Endothelial cell of umbilical vein (primary cell): Measurements from ENCODE around the gene FHOD3. TPM values are rescaled to one million over a fixed set of nuclear protein-coding genes. Genes with fewer than 3 reads are reported as not detected.

Experiments used
- BruUV-seq: library from RNA; stranded (reverse); fragments of 400-500 nt; replicated peaks from 2 replicates; lab custom pipeline; 2021; lab: Mats Ljungman, UMichigan
- CTCF ChIA-PET: fragments of 300-600, 350-600 bp; sonication (Branson Sonifier 250); formaldehyde crosslinking; loops from one replicate; lab custom pipeline; 2021; ENCODE audit warnings: antibody characterized with exemption, inconsistent platforms; lab: Charles Lee
- POLR2A ChIA-PET: fragments of 300-600, 350-600 bp; sonication (Branson Sonifier 250); formaldehyde crosslinking; loops from one replicate; lab custom pipeline; 2021; ENCODE audit warnings: antibody characterized with exemption, inconsistent platforms; lab: Charles Lee
- DNase-seq: peaks from one replicate; pipeline ENCODE4 v3.0.0-alpha.2; 2011; ENCODE audit warnings: low read depth, low spot score
- FAIRE-seq: peaks from 2 replicates; lab custom pipeline; 2011; peaks lifted over from hg19 to GRCh38; lab: Jason Lieb, UNC
- H2AFZ ChIP-seq: 2 replicates; pipeline ENCODE4 v1.6.0; 2012; ENCODE audit warnings: low read depth, low read length, control low read depth, inconsistent platforms
- H3K27ac ChIP-seq: 2 replicates; pipeline ENCODE4 v1.5.1; 2011; ENCODE audit warnings: low read depth, mild to moderate bottlenecking, control low read depth, low read length, moderate library complexity; ENCODE audit not compliant: insufficient read depth
- H3K27me3 ChIP-seq, 2 experiments: 2 replicates each; pipeline versions ENCODE4 v1.6.0 to v1.6.1; 2011; ENCODE audit warnings: low read length in 2 of 2, mixed read lengths in 1 of 2; ENCODE audit not compliant: control insufficient read depth in 2 of 2, insufficient read depth in 2 of 2
- H3K36me3 ChIP-seq, 2 experiments: 2 replicates in 1 of 2; 3 replicates in 1 of 2; pipeline ENCODE4 v1.5.1; 2011; ENCODE audit warnings: low read length in 2 of 2, mild to moderate bottlenecking in 1 of 2, moderate library complexity in 1 of 2; ENCODE audit not compliant: control insufficient read depth in 2 of 2, insufficient read depth in 2 of 2; ENCODE audit errors: extremely low read depth in 1 of 2
- H3K4me1 ChIP-seq: 3 replicates; pipeline ENCODE4 v1.5.1; 2011; ENCODE audit warnings: mild to moderate bottlenecking, low read length; ENCODE audit not compliant: control insufficient read depth, insufficient read depth; ENCODE audit errors: extremely low read depth
- H3K4me2 ChIP-seq: 2 replicates; pipeline ENCODE4 v1.6.1; 2011; ENCODE audit warnings: low read length, control low read depth, mixed read lengths; ENCODE audit not compliant: insufficient read depth
- H3K4me3 ChIP-seq, 3 experiments: fragments of 200-600 bp in 1 of 3; sonication (generic), shearing (Covaris generic) in 1 of 3; replicated peaks in 1 of 3; 2 replicates each; pipeline ENCODE4 v1.5.1; 2011 to 2016; ENCODE audit warnings: control low read depth in 3 of 3, low read length in 3 of 3, mild to moderate bottlenecking in 2 of 3, inconsistent platforms in 1 of 3, low read depth in 1 of 3, moderate library complexity in 1 of 3; ENCODE audit not compliant: insufficient read depth in 1 of 3
- H3K79me2 ChIP-seq: 2 replicates; pipeline ENCODE4 v1.6.0; 2012; ENCODE audit warnings: low read length, inconsistent platforms; ENCODE audit not compliant: control insufficient read depth, insufficient read depth
- H3K9ac ChIP-seq: replicated peaks from 2 replicates; pipeline ENCODE3; 2011; ENCODE audit warnings: low read length, control low read depth; ENCODE audit not compliant: insufficient read depth; ENCODE audit errors: extremely low read depth
- H3K9me1 ChIP-seq: replicated peaks from 3 replicates; pipeline ENCODE4 v1.6.0; 2011; ENCODE audit warnings: mild to moderate bottlenecking, low read length; ENCODE audit not compliant: control insufficient read depth, insufficient read depth; ENCODE audit errors: extremely low read depth
- H3K9me3 ChIP-seq: replicated peaks from 2 replicates; pipeline ENCODE4 v1.5.1; 2012; ENCODE audit warnings: low read length, inconsistent platforms; ENCODE audit not compliant: control insufficient read depth, insufficient read depth
- H4K20me1 ChIP-seq: replicated peaks from 2 replicates; pipeline ENCODE3; 2011; ENCODE audit warnings: mild to moderate bottlenecking, low read length; ENCODE audit not compliant: control insufficient read depth, insufficient read depth; ENCODE audit errors: extremely low read depth
- EZH2 ChIP-seq: IDR thresholded peaks from 2 replicates; pipeline ENCODE4 v1.6.1; 2012; ENCODE audit warnings: borderline replicate concordance, low read depth, mild to moderate bottlenecking, moderate library complexity, low read length, inconsistent platforms; ENCODE audit not compliant: severe bottlenecking
- FOS ChIP-seq: IDR thresholded peaks from 2 replicates; pipeline ENCODE4 v1.6.1; 2011; ENCODE audit warnings: mild to moderate bottlenecking, low read length, moderate library complexity, borderline replicate concordance; ENCODE audit not compliant: insufficient read depth
- GATA2 ChIP-seq: IDR thresholded peaks from 2 replicates; pipeline ENCODE4 v1.7.0; 2011; ENCODE audit warnings: low read depth, mild to moderate bottlenecking, moderate library complexity, mixed read lengths, low read length; ENCODE audit not compliant: insufficient read length, insufficient read depth
- JUN ChIP-seq: IDR thresholded peaks from 2 replicates; pipeline ENCODE4 v1.6.1; 2011; ENCODE audit warnings: borderline replicate concordance, low read depth; ENCODE audit not compliant: insufficient read length, insufficient read depth
- MAX ChIP-seq: IDR thresholded peaks from 2 replicates; pipeline ENCODE4 v1.6.1; 2011; ENCODE audit not compliant: insufficient read depth, insufficient read length
- MYC ChIP-seq: IDR thresholded peaks from one replicate; pipeline ENCODE4 v1.6.1; 2011; ENCODE audit warnings: mild to moderate bottlenecking, low read depth, low read length
- POLR2A ChIP-seq: IDR thresholded peaks from 2 replicates; pipeline ENCODE4 v1.6.1; 2012; ENCODE audit warnings: low read depth, mild to moderate bottlenecking, control low read depth, low read length
- POLR2AphosphoS5 ChIP-seq: IDR thresholded peaks from 2 replicates; pipeline ENCODE4 v1.6.1; 2012; ENCODE audit warnings: low read depth, mild to moderate bottlenecking, control low read depth, low read length, moderate library complexity; ENCODE audit not compliant: insufficient read depth
- dilution Hi-C: fragments of 300-500 bp; cut with MboI; formaldehyde crosslinking; loops from one replicate; pipeline ENCODE4 v1.15.0; 2019; ENCODE audit warnings: low sequenced_read_pairs; ENCODE audit not compliant: extremely low pct_ligation_motif_present
- intact Hi-C: fragments of 100-400 bp; cut with micrococcal nuclease; formaldehyde crosslinking; loops from one replicate; pipeline ENCODE4 v1.10.0; 2022
- polyA plus RNA-seq, 4 experiments: library from polyadenylated mRNA; depleted of rRNA in 3 of 4; stranded (reverse) in 3 of 4; unstranded in 1 of 4; fragments of >200 nt; gene quantifications; 2 replicates each; pipeline versions ENCODE4 v1.2.1 to v1.2.3, GENCODE V29; 2011 to 2012; ENCODE audit warnings: missing spikeins in 1 of 4
- total RNA-seq: library from RNA; stranded (reverse); gene quantifications from 2 replicates; pipeline ENCODE4 v1.2.3, GENCODE V29; 2021
- TF ChIP-seq, protein P1 (sequence below), 2 donors: IDR thresholded peaks; 1 replicate in 1 of 2; 2 replicates in 1 of 2; pipeline ENCODE4 v1.5.1; 2011; ENCODE audit warnings: low read length in 2 of 2, mild to moderate bottlenecking in 2 of 2, moderate library complexity in 2 of 2, control low read depth in 1 of 2, inconsistent platforms in 1 of 2, low read depth in 1 of 2; ENCODE audit not compliant: insufficient read depth in 1 of 2; ENCODE audit errors: extremely low read depth in 1 of 2

The FHOD3 gene
- total and polyA plus RNA-seq, 2 donors (not counting 3 experiments of a cell fraction or from before 2014, with no cell fraction given), result 0.06 to 1.5 TPM

DNA sequence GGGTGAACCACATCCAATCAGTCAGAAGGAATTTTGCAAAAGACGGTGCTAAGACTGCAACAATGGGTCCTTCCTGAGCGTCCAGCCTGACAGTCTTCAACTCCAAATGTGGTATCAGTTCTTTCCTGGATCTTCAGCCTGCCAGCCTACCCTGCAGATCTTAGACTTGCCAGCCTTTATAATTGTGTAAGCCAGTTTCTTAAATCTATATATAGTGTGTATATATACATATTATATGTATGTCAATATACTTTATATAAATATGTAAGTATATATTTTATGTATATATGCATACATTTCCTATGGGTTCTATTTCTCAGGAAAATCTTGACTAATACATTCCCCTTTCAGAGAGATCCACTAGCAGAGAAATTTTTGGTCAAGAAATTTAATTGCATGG is 245.5 kb downstream of the FHOD3 start:
- no peak for TF ChIP-seq JUN
- no peak for TF ChIP-seq FOS
- TF ChIP-seq POLR2AphosphoS5, result no peak
- BruUV-seq, result no TSS peak
- ChIA-PET POLR2A (no interaction called here), CTCF (no interaction called here)
- intact Hi-C loops (no loop called here), dilution Hi-C loops (no loop called here)
- H3K4me1 ChIP-seq, result no peaks in the 10 kb centered on the region
- FAIRE-seq, result no peak
- no peaks in the 10 kb centered on the region for H3K9me1 ChIP-seq
- H2AFZ ChIP-seq, result no peak overlapping the region
- no peak overlapping the region for H3K27ac ChIP-seq
- H3K79me2 ChIP-seq, result no peaks in the 10 kb centered on the region
- H3K36me3 ChIP-seq, result no peaks in the 10 kb centered on the region
- H3K4me3 ChIP-seq, result no peak overlapping the region
- H3K27me3 ChIP-seq, result no peaks in the 10 kb centered on the region
- no peak overlapping the region for H3K9ac ChIP-seq
- H3K4me2 ChIP-seq, result no peak overlapping the region
- DNase-seq, result no peak
- H3K9me3 ChIP-seq, result no peaks in the 10 kb centered on the region
- H4K20me1 ChIP-seq, result no peaks in the 10 kb centered on the region

DNA sequence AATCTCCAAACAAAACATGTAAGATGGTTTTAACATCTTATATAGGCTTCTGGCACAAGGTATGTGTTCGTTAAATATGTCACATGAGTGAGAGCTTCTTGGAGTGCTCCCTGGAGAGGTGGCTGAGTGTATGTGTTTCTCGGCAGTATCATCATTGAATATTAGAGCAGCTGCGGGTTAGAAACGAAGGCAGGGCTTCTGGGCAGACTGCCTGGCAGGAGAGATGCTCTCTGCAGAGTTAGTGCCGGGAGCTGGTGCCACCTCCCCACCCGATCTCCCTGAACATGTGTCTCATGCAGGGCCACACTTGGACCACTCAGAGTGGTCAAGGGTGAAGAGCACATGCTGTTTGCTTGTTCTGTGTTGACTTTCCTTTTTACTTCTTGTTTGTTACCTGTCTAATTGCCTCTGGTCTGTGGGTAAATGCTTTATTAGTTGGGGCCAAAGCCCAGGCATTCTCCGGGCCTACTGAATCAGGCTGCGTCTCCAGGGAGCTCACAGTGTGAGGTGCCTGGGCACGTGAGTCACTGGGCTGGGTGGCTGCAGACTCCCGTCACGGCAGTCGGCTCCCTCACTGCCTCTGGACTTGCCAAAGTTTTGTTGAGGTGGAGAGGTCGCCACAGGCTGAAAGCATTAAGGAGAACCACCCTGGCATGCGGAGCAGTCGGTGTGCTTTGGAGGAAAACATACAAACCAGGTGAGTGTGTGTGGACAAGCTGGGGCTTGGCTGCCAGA is 246.6 kb downstream of the FHOD3 start:
- ChIA-PET POLR2A (no interaction called here), CTCF (no interaction called here)
- Histone ChIP-seq H3K4me2 (no peak overlapping the region), H3K79me2 (no peaks in the 10 kb centered on the region), H3K27me3 (no peaks in the 10 kb centered on the region), H3K27ac (no peak overlapping the region), H3K9me1 (no peaks in the 10 kb centered on the region), H3K9me3 (no peaks in the 10 kb centered on the region), H3K36me3 (no peaks in the 10 kb centered on the region), H3K9ac (no peak overlapping the region), H2AFZ (no peak overlapping the region), H4K20me1 (no peaks in the 10 kb centered on the region), H3K4me3 (no peak overlapping the region), H3K4me1 (no peaks in the 10 kb centered on the region)
- TF ChIP-seq MAX (no peak), GATA2 (no peak), MYC (no peak), EZH2 (no peak), JUN (no peak), POLR2A (no peak), POLR2AphosphoS5 (no peak), FOS (no peak)
- TF ChIP-seq, protein P1, sequence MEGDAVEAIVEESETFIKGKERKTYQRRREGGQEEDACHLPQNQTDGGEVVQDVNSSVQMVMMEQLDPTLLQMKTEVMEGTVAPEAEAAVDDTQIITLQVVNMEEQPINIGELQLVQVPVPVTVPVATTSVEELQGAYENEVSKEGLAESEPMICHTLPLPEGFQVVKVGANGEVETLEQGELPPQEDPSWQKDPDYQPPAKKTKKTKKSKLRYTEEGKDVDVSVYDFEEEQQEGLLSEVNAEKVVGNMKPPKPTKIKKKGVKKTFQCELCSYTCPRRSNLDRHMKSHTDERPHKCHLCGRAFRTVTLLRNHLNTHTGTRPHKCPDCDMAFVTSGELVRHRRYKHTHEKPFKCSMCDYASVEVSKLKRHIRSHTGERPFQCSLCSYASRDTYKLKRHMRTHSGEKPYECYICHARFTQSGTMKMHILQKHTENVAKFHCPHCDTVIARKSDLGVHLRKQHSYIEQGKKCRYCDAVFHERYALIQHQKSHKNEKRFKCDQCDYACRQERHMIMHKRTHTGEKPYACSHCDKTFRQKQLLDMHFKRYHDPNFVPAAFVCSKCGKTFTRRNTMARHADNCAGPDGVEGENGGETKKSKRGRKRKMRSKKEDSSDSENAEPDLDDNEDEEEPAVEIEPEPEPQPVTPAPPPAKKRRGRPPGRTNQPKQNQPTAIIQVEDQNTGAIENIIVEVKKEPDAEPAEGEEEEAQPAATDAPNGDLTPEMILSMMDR (IDR thresholded peaks at IDR 0.05; ENCODE audit: extremely low read depth in 1 of 2, insufficient read depth in 1 of 2, low read depth in 1 of 2, low read length in 2 of 2), result no peak
- no TSS peak for BruUV-seq
- dilution Hi-C loops, result no loop called here
- DNase-seq, result no peak
- no peak for FAIRE-seq
- intact Hi-C loops, result no loop called here
